ENCODE data around the gene VSNL1.

Gene VSNL1

DNA sequence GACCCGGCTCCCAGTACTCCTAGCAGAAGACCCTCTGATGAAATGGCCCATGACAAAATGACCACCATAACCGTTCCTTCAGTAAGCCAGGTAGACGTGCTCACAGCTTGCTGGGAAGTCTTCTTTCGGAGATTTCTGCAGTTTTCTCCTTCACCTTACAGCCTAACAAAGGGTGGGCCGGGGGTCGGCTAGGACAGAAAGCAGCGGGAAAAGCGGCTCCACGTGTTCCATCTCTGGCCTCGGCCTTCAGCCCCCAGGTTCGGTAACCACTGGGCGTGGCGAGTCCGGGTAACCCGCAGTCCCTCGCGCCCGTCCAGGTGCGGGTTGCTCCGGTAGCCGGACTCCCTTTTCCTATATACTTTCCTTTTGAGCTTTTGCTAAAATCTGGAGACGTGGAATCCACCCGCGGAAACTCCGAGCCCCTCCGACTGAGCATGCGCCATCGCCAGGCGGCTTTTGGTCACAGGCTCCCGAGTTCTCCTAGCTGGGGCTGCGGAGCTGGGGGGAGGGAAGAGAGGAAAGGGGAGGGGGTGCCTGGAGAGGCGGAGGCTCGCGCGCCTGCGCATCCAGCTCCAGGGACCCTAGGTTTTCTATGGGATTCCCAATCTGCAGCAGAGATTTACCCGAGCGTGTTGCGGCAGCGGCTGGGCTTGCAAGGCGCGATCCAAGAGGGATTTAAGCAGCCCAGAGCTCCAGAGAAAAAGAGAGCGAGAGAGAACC is at the start of gene VSNL1:
TSS of gene VSNL1 (plus strand) at position 604 of the 720 bp plus-strand sequence. CDS start 51,379 bp downstream, outside the sequence.
- no peak for DNase-seq (ENCODE audit: low read depth in 2 of 2)

DNA sequence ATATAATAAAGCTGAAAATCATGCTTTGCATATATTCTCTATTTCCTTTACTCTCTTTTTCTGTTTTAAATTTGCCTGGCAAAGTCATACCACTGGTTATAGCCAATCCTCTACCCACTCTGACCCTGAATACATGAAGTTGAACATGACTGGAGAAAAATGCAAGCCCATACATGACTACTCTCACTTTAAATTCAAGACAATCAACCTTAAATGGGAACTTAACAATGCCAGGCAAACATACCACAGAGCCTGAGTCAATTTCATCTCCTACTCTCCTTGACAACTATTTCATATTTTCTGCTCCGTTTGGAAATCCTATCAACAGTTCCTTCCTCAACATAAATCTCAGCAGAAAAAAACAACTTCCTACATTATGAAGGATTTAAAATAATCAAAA is 44.9 kb upstream of the VSNL1 start:
- DNase-seq (ENCODE audit: low read depth in 2 of 2) = no peak

DNA sequence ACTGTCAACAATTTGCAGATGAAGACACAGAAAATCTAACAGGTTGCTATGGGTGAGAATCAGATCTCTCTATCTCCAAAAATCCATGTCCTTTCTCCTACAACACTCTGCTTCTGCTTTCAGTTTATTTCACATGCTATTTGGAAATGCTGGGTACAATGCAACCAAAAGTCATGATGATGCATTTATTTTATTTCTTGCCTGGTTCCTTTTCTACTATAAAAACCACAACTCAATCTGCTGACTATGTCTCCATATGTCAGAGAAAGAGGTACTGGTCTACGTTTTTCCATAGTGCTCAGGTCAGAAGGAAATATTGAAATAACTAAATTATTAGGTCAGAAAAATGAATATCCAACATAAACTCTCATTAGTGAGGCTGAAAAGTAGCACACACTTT is 42.8 kb upstream of the VSNL1 start:
- no peak for DNase-seq (ENCODE audit: low read depth in 2 of 2)

DNA sequence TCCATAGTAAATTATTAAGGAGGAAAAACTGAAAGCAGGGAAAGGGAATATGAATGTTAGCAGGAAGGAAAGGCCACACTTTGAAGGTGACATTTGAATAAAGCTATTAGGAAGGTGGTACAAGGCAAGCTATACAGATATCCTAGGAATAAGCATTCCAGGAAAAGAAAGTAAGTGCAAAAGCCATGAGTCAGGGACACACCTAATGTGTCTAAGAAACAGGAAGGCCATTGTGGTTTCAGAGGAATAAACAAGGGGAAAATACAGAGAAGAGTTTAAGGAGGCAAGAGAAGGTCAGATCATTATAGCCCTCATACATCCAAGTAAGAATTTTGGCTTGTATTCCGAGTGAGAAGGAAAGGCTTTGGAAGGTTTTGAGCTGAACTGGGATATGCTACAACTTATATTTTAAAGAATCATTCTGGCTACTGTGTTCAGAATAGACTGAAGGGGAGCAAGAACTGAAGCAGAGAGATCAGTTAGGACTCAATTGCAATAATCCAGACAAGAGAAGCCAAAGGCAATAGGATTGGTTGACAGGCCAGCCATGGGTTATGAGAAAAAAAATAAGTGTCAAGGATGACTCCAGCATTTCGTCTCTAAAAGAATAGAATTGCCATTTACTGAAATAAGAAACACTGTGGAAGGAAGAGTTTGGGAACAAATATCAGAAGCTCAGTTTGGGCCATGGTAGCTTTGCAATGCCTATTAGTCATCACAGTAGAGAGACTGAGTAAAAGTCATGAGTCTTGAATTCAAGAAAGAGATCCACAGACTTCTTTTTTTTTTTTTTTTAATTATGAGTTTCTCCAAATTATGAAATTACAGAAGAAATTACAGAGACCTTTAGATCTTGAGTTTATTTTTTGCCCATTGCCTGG is 33.5 kb upstream of the VSNL1 start:
- DNase-seq (ENCODE audit: low read depth in 2 of 2) = no peak

DNA sequence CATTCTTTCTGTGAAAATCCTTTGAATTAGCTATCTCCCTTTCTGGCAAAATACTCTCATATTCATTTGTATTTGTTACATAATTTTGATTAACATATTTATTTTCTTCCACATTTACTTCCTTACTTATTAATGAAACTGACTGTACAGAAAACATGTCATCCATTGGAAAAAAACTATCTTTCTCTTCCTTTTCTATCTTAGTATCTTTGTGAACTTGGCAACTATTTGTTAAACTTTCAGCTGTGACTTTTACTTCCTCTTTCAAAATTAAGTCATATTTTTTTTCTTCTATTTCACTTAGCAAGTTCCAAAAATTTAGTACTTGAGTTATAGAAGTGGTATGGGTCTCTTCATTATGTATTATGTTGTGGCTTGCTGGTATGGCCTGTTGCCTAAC is 24.8 kb upstream of the VSNL1 start:
- DNase-seq (ENCODE audit: low read depth in 2 of 2) = no peak

DNA sequence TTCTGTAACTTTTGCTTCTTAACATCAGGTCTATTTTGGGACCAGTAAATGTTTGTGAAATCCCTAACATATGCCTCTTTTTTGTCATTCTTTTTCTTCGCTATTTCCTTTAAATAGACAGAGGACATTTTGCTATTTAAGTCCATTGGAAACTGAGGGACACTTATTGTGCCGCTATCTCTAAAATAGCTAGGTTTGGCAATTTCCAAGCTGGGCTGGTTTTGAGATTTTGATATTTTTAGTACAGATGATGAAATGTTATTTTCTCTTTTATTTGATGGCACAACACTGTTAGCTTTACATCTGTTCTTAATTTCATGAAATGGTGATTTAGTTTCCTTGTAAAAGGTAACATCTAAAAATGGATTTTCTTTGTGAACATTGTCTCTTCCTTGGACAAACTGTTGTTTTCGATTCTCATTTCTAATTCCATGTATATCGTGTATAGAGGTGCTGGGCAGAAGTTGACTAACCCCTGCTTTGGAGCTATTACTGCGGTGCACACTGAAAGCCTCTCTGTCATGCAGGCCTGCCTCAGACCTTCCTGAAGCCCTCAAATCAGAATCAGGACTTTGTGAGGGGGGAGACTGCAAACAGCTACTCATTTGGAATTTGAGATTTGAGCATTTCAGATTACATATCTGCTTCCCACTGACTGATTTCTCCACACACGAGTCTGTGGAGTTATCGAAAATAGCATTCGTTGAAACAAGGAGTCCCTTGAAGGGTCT is 22.9 kb upstream of the VSNL1 start:
- no peak for DNase-seq (ENCODE audit: low read depth in 2 of 2)

DNA sequence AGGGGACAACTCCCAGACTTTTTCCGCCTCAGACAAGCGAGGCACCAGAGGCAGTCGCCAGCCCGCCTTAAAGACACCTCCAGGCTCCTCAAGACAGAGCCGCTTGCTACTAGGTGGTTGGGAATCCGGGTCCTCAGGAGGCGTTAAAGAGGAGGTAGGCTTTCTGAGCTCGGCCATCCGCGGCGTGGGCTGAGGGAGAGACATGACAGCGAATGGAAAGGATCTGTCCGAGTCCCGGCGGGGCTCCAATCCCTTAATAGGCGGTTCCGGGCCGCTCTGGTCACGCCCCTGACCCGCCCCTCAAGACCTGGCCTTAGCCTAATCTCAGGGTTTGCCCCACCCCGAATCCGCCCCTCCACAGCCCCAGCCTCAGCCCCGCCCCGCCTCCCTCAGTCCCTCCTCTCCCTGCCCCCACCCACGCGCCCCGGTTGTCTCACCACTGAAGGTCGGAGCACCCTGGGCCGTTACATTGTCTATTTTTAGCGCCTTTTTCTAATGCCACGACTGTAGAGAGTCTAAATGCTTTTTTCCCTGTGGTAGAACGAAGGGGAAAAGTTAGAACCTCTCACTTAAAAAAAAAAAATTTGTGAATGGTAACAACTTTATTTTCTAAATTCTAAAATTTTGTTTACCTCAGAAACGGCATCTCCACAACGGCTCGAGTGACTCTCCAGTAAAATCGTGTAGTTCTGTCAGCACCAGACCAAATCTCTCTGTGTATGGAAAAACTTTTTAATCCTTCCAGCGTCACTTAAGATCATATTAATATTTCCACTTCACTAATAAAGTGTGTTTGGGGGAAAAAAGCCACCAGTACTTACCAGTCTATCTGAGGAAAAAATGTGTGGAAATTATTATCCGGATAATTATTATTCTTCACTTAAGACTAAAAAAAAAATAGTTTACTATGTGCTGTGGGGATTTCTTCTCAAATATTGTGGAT is 22.0 kb upstream of the VSNL1 start, which contains the start of gene RAD51AP2:
TSS of gene RAD51AP2 (minus strand) at position 229 of the 943 bp plus-strand sequence. CDS start at position 204, 25 bp downstream.
- DNase-seq (ENCODE audit: low read depth in 2 of 2) = no peak

DNA sequence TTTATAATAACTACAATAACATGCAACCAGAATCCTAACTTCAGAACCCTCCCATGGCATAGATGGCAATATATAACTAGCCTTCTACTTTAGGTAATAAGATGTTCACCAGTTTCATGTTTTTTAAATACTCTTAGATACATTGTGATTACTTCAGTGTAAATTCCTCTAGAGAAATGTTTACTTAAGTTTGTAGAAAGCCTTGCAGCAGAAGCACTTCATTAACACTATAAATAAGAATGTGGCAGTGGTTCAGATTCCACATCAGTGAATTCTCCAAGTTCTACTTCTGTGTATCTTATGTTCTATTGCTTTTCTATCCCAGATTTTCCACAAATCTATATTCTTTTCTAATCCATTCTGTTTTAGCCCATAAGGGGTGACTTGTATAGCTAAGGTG is 21.0 kb upstream of the VSNL1 start:
- no peak for DNase-seq (ENCODE audit: low read depth in 2 of 2)

DNA sequence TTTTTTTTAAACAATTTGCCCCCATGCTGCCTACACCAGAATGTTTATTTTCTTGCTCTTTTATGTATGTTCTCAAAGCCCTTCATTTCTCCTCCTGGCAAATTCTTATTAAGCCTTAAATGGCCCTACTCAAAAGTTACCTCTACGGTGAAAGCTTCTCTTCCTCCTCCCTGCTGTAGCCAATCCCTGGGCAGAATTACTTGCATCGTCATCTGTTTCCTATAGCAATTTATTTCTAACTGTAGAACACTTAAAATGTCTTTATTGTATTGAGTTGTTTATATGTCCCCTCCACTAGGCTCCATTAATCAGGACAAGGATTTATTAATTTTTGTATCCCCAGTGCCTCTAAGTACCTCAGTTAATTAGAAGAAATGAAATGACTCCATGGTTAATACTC is 19.7 kb upstream of the VSNL1 start:
- no peak for DNase-seq (ENCODE audit: low read depth in 2 of 2)

DNA sequence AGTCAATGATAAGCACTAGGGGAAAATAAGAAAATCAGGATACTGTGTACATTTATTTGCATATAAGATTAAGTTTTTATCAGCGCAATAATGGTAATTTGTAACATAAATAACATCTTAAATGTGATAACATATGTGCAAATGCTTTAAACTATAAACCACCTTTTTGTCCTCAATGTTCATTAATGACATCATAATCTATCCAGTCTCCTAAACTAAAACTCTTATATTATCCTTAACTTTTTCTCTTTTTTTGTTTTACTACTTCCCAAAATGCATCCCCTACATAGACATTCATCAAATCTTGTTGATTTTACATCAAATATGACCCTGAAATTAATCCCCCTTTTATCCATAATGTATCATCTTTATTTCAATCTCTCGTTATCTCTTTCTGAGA is 18.9 kb upstream of the VSNL1 start:
- no peak for DNase-seq (ENCODE audit: low read depth in 2 of 2)

DNA sequence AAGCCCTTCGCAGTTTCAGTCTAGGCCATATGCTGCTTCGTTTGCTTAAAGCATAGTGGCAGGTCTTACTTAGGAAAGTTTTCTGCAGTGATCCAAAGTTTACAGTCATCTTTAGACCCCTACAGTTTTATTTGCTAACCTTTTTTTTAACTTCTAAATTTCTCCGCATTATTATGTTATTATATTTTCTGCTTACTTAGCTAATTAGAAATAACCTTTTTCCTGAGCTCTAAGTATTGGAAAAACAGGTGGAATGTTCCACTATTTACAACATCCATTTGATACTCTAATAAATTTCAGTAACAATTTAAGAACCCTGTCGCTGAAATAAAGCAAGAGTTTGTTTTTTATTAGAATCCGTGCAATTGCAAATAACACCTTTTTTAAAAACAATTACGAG is 18.2 kb upstream of the VSNL1 start:
- no peak for DNase-seq (ENCODE audit: low read depth in 2 of 2)

DNA sequence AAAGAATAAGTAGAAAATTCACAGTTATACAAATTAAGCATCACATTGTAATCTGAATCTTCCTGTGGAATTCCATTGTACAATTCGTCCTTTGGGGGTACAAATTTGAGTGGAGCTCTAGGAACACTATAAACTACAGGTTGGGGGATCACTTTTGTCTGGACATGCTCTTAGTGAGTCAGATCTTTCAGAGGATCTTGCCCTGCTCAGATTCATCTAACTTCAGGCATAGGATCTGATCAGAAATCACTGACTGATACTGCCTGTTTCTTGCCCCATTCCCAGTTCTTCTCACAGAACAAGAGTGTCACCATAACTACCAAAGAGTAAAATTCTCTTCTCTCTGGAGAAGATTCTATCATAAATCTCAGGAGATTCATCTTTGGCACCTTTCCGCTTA is 10.7 kb upstream of the VSNL1 start:
- DNase-seq (ENCODE audit: low read depth in 2 of 2) = no peak

DNA sequence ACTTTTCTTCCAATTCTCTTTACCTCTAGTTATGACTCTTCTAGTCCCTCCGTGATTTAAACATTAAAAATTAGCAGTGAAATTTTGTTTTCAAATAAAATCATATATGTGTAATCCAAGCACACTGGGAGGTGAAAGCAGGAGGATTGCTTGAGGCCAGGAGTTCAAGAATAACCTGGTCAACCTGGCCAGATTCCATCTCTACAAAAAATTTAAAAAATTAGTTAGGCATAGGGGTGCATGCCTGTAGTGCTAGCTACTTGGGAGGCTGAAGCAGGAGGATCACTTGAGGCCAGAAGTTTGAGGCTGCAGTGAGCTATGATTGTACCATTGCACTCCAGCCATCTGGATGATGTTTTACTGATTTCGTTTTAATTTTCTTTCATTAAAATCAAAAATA is 7.0 kb upstream of the VSNL1 start:
- no peak for DNase-seq (ENCODE audit: low read depth in 2 of 2)

DNA sequence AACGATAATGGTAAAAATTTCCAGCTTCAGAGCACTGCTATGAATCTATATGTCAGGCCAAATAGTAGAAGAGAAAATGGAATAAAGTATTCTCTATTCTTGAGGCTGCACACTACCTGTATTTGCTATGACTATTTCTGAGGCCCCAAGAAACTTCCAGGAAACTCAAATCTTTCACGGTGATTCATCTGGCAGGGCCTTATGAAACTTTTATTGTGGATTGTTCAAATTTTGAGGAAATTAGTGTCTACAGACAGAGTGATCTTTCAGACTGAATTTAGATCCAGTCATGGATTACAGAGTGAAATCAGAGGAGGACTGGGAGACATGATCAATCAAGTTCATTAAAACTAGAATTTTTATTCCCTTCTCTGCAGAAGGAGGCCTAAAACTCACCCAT is 4.1 kb upstream of the VSNL1 start:
- no peak for DNase-seq (ENCODE audit: low read depth in 2 of 2)

DNA sequence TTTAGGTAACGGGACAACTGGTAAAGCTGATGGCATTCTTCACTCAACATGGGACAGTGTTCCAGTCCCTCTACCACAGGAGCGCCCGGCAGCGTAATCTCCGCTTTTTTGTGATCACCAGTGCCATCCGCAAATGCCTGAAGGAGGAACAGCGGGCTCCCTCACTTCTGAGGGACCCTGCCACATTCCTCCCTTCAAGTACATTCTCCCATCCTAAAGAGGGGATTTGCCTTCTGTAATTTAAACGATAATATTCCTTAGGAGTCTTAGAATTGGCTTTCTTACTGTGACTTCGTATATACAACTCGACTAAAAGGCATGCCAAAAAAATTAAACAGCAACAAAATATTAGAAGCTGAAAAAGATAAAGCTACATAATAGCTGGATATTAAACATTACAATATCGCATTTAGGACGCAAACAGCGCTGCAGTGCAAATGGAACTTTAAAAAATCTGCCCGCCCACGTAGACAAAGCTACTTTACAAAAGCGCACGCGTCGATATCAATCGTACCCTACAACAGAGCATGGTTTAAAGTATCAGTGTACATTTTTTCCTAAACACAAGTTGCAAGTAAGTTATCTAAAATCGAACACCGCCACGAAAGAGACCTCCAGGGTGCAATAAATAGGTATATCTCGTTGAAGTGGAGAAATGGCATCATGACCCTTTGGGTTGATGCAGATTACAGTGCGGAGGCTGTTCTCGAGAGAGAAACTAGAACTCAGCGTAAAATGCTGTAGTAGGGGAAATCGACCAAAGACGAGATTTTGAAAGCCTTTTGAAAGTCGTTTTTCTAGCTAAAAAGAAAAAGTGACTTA is 2.3 kb upstream of the VSNL1 start:
- no peak for DNase-seq (ENCODE audit: low read depth in 2 of 2)

DNA sequence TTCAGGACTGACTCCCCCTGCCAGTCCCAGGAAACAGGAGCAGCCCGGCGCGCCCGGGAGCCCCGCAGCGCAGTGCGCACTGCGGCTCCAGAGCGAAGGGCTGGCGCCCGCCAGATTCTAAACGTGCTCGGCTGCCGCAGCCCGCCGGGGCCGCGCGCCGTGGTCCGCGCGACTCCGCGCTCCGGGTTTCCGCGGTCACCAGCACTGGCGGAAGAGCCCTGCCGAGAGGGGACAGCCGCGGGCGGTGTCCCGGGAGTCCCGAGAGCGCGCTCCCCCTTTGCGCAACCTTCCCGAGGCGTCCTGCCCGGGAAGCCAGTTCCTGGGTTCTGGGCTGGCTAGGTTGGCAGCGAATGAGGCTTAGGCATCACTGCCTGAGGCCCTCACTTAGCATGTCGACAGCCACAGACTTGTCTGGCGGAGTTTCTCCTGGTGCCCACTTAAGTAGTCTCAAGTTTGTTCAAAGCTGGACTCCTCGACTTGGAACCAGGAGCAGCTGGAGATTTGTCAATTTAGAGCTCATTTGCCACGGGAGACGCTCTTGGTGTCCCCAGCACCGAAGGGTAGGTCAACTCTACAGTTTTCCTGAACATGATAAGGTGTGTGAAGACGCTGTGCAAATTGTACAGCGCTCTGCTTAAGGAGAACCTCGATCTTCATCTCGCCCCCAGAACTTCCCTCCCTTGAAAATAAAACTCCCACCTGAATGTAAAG is 1.5 kb upstream of the VSNL1 start:
- no peak for DNase-seq (ENCODE audit: low read depth in 2 of 2)

DNA sequence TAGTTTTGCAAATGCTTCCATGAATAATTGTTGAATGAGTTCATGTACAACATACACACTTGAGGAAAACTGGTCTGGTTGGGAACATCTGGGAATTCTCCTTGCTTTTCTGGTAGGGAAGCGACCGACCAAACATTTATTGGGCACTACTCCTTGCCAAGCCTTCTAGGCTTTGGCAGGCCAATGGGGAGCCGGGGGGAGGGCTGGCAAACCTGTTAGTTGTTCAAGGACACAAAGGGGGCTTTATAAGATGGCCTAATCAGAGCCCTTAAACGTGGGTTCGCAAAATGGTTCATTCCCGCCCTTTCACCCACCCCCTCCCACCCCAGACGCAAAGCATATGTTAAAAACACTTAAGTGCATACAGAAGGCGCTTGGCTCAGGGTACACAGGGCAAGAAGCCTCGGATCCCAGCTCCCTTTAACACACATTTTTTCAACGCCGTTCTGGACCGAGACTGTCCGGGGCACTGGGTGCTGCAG is 844 bp upstream of the VSNL1 start:
- DNase-seq (ENCODE audit: low read depth in 2 of 2) = no peak

DNA sequence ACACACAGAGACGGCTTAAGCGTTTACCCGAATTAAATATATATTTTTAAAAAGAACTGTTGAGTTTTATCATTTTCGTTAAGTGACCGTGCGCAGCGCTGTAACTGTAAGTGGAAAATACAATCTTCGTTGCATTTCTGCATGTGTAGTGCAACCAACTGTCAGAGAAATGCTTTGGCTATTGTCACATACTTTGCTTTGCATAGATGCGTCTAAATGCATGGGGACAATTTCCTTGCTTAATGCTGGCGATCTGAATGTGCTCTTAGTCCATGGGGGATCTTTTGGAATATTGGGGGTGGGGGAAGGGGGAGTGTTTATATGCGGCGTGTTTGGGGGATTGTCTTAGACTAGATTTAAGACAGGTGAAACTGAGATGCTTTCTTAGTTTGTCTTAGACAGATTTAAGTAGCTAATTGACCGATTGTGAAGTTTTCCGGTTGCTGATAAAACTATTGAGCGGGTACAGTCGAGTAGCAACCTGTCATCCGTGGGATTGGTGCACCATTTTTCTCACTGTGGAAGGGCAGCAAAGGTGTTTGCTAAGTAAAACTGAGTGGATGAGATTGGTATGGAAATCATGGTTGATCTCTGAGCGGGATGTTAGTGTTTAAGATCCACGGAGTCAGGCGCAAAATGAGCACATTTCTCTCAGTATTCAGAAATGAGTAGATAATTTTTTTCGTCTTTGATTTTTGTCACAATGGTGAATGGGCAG is 476 bp downstream of the VSNL1 start:
- no peak for DNase-seq (ENCODE audit: low read depth in 2 of 2)

DNA sequence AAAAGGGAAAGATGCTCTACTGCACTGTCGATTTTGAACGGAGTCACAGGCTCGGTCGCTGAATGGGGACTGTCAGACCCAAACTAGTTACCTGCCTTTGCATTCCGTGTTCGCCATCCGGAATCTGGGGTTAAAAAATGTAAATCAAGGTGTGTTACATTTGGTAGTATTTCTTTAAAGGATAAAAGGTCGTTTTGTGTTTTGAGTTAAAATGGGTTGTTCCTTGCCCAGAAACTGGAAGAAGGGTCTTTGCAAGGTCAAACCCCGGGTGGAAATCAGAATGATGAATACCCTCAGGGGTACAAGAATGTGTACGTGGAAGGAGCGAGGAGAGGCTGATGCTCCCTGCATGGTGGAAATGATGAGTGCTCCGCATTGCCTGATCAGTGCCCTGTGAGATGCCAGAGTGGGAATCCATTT is 1.0 kb downstream of the VSNL1 start:
- no peak for DNase-seq (ENCODE audit: low read depth in 2 of 2)
